Sigmoid colon (tissue), 7 donors: Measurements from ENCODE around the gene LAMA4. TPM values are rescaled to one million over a fixed set of nuclear protein-coding genes. Genes with fewer than 3 reads are reported as not detected.

ENCODE experiments used
- DNase-seq: peaks from one replicate; pipeline ENCODE4 v3.0.0-alpha.2; 2019
- H3K27ac ChIP-seq, 4 donors: fragments of 200-600 bp; sonication (generic); one replicate each; pipeline ENCODE4 v1.5.1; 2016 to 2019; ENCODE audit warnings: mild to moderate bottlenecking in 1 of 4
- H3K27me3 ChIP-seq, 3 donors: fragments of 200-600 bp; sonication (generic); one replicate each; pipeline ENCODE4 v1.5.1; 2019; ENCODE audit warnings: mild to moderate bottlenecking in 1 of 3
- H3K36me3 ChIP-seq, 4 donors: fragments of 200-600 bp; sonication (generic); one replicate each; pipeline ENCODE4 v1.5.1; 2016 to 2019
- H3K4me1 ChIP-seq, 4 donors: fragments of 200-600 bp; sonication (generic); one replicate each; pipeline ENCODE4 v1.5.1; 2017 to 2019
- H3K4me3 ChIP-seq, 4 donors: fragments of 200-600 bp; sonication (generic); one replicate each; pipeline ENCODE4 v1.5.1; 2017 to 2019; ENCODE audit warnings: mild to moderate bottlenecking in 2 of 4, moderate library complexity in 1 of 4
- H3K9me3 ChIP-seq, 4 donors: fragments of 200-600 bp in 3 of 4; sonication (generic) in 3 of 4; one replicate each; pipeline versions ENCODE4 v1.5.1 to v1.6.1; 2013 to 2019
- CTCF ChIP-seq, 4 experiments: fragments of 450-650 bp in 3 of 4; fragments of 200-600 bp in 1 of 4; IDR thresholded peaks; one replicate each; pipeline ENCODE4 v1.5.1; 2016 to 2019; ENCODE audit warnings: antibody characterized with exemption in 4 of 4, mild to moderate bottlenecking in 3 of 4, moderate library complexity in 2 of 4
- EP300 ChIP-seq, 4 donors: sonication (generic); formaldehyde crosslinking; IDR thresholded peaks; one replicate each; pipeline ENCODE4 v1.6.1; 2017; ENCODE audit warnings: antibody characterized with exemption in 4 of 4
- POLR2A ChIP-seq, 2 donors: fragments of 450-650 bp; IDR thresholded peaks; one replicate each; pipeline ENCODE4 v1.6.1; 2016; ENCODE audit warnings: antibody characterized with exemption in 2 of 2, mild to moderate bottlenecking in 2 of 2, moderate library complexity in 2 of 2
- POLR2AphosphoS5 ChIP-seq, 4 donors: sonication (generic); formaldehyde crosslinking; IDR thresholded peaks; one replicate each; pipeline ENCODE4 v1.6.1; 2017; ENCODE audit warnings: antibody characterized with exemption in 4 of 4
- WGBS, 2 donors: extraction: QIAGEN DNeasy Blood & Tissue Kit; methylation state at CpG; one replicate each; pipeline ENCODE4 v1.1.7; 2013; 5-methylcytosine and 5-hydroxymethylcytosine counted together
- intact Hi-C: fragments of 100-400 bp; cut with DNase I; formaldehyde crosslinking; loops from one replicate; pipeline ENCODE4 v1.15.1; 2023
- polyA plus RNA-seq, 3 donors: library from polyadenylated mRNA; stranded (reverse); fragments of 200-250 nt; gene quantifications; one replicate each; pipeline ENCODE4 v1.2.3, GENCODE V29; 2013
- total RNA-seq, 4 donors: library from RNA; depleted of rRNA; stranded (reverse); fragments of >200 nt; gene quantifications; one replicate each; pipeline ENCODE4 v1.1.0, GENCODE V29; 2016
- donor health status: healthy with polysubstance abuse.
- donor health status: Bipolar disorder and iron deficiency.
- donor health status: healthy.

Gene LAMA4
- total and polyA plus RNA-seq, 7 donors = 6.9 to 225 (median 95.3) TPM

GRCh38 chr6:112172540-112172939 lies 81.8 kb downstream of the LAMA4 start:
- H3K36me3 ChIP-seq = peaks cover 46 to 98% (median 72%) of the 10 kb centered on the region in 4 donors
- H3K4me3 ChIP-seq = no peak overlapping the region
- WGBS, 2 donors = 79 to 80% methylated on average over 7 of the region's 7 CpGs
- DNase-seq = no peak
- no peaks in the 10 kb centered on the region for H3K27me3 ChIP-seq
- H3K4me1 ChIP-seq = no peaks in the 10 kb centered on the region
- no peak overlapping the region for H3K27ac ChIP-seq
- TF ChIP-seq POLR2AphosphoS5 (IDR thresholded peaks at IDR 0.05) (no peak), POLR2A (IDR thresholded peaks at IDR 0.05) (no peak), EP300 (IDR thresholded peaks at IDR 0.05) (no peak), CTCF (IDR thresholded peaks at IDR 0.05) (no peak)
- intact Hi-C loops = no loop called here
- H3K9me3 ChIP-seq = no peaks in the 10 kb centered on the region

- H3K4me1 ChIP-seq = no peaks in the 10 kb centered on the region
- H3K27me3 ChIP-seq = no peaks in the 10 kb centered on the region
- 58 to 89% methylated on average over 1 of the region's 1 CpG for WGBS, 2 donors
- peaks cover 49 to 98% (median 70%) of the 10 kb centered on the region in 4 donors for H3K36me3 ChIP-seq
- DNase-seq = no peak
- H3K9me3 ChIP-seq = no peaks in the 10 kb centered on the region
- intact Hi-C loops = loop anchor here (10.0 kb wide), 1 partner anchor 455 kb away; no protein-coding TSS in a partner anchor
- TF ChIP-seq POLR2A (IDR thresholded peaks at IDR 0.05) (no peak), CTCF (IDR thresholded peaks at IDR 0.05) (no peak), EP300 (IDR thresholded peaks at IDR 0.05) (no peak), POLR2AphosphoS5 (IDR thresholded peaks at IDR 0.05) (no peak)
- H3K4me3 ChIP-seq = no peak overlapping the region
- H3K27ac ChIP-seq = no peak overlapping the region
Measured at GRCh38 chr6:112169541-112169940, 84.8 kb downstream of the LAMA4 start.

GRCh38 chr6:112163295-112164257 lies 90.8 kb downstream of the LAMA4 start:
- Histone ChIP-seq H3K9me3 (no peaks in the 10 kb centered on the region), H3K36me3 (peaks cover 41 to 98% (median 58%) of the 10 kb centered on the region in 4 donors), H3K27me3 (no peaks in the 10 kb centered on the region), H3K4me3 (no peak overlapping the region), H3K4me1 (no peaks in the 10 kb centered on the region), H3K27ac (peak overlapping the region; percentile 19 to 41 (median 22))
- TF ChIP-seq CTCF (IDR thresholded peaks at IDR 0.05) (peak; percentile 38 to 63 (median 44)), POLR2AphosphoS5 (IDR thresholded peaks at IDR 0.05) (peak in 1 of 4 donors; percentile 10), POLR2A (IDR thresholded peaks at IDR 0.05) (no peak)
- intact Hi-C loops = loop anchor here (10.0 kb wide), 1 partner anchor 449 kb away; no protein-coding TSS in a partner anchor
- DNase-seq = peak; percentile 76
- 19 to 22% methylated on average over 21 of the region's 21 CpGs for WGBS, 2 donors

- peaks cover 37 to 89% (median 48%) of the 10 kb centered on the region in 4 donors for H3K36me3 ChIP-seq
- WGBS, 2 donors = 79 to 95% methylated on average over 1 of the region's 1 CpG
Measured at GRCh38 chr6:112160745-112161144, 93.6 kb downstream of the LAMA4 start.

More at GRCh38 chr6:112160745-112161144, 93.6 kb downstream of the LAMA4 start:
- Histone ChIP-seq H3K4me3 (no peak overlapping the region), H3K27me3 (no peaks in the 10 kb centered on the region), H3K4me1 (peaks cover 0 to 18% (median 12%) of the 10 kb centered on the region in 4 donors), H3K9me3 (no peaks in the 10 kb centered on the region), H3K27ac (peak overlapping the region in 3 of 4 donors; percentile 11 to 28 (median 14))
- no peak for TF ChIP-seq POLR2A (IDR thresholded peaks at IDR 0.05)
- no peak for TF ChIP-seq POLR2AphosphoS5 (IDR thresholded peaks at IDR 0.05)
- no peak for TF ChIP-seq EP300 (IDR thresholded peaks at IDR 0.05)
- no peak for TF ChIP-seq CTCF (IDR thresholded peaks at IDR 0.05)
- intact Hi-C loops = loop anchor here (10.0 kb wide), 1 partner anchor 446 kb away; no protein-coding TSS in a partner anchor
- DNase-seq = no peak
